ENCODE measurements around the gene GUCY1A2. TPM values are rescaled to one million over a fixed set of nuclear protein-coding genes. Genes with fewer than 3 reads are reported as not detected.

GUCY1A2 gene
- total RNA-seq, 1 experiment from 2014 or later = 0.55 TPM

DNA sequence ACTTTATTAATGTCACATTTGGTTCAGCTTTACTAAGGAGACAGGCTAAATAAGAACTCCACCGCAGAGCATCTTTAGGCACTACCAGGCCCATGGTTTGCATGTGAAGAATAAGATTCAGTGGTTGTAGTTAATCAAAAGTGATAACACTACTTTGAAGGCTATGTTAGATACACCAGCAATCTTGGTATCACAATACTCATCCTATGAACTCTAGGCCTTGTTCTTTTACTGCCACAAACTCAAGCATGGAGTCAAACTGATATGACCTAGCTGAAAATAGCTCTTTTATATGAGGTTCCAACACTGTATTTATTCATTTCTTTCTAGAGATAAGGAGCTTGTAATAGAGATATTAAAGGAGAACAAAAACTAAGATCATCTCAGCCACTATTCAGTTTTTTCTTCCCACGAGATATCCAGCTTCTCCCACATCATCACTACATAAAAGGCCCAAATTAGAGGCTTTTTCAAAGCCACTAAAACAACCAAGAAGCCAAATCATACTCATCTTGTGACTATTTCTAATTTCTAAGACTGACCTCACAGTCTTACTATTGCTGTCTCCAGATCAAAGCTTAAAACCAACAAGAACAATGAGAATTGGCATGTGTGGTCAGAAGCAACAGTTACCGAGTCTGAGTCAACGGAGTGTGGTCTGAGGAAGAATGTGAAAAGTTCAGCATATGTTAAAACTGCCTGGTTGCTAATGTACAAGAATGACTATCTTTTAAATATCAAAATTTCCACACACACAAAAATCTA lies 25.1 kb upstream of the GUCY1A2 start:
- WGBS (ENCODE audit: extremely low coverage, insufficient read length, low lambda C conversion rate) = no CpG with 5 or more reads among the region's 4 CpGs
- H3K23ac ChIP-seq (ENCODE audit: insufficient read length, low read depth, low read length) = no peak overlapping the region
- no peak overlapping the region for H2BK5ac ChIP-seq (ENCODE audit: insufficient read length, low read length)
- H3K4me1 ChIP-seq (ENCODE audit: insufficient read depth, low read length) = no peaks in the 10 kb centered on the region
- Mint-ChIP-seq H3K27me3 (ENCODE audit: low read depth) (no peaks in the 10 kb centered on the region; the same call in 1 of the 2 replicates), H3K9me3 (peaks cover 8 to 13% of the 10 kb centered on the region in 2 experiments), H3K36me3 (ENCODE audit: insufficient read depth in 1 of 3, low read depth in 3 of 3) (peaks cover 0 to 3% (median 0%) of the 10 kb centered on the region in 3 experiments; a peak in 2 of 7 replicates), H3K4me1 (no peaks in the 10 kb centered on the region; a peak in 1 of 4 replicates), H3K4me3 (no peak overlapping the region), H3K27ac (no peak overlapping the region)
- no peak overlapping the region for H3K9ac ChIP-seq (ENCODE audit: extremely low read depth, insufficient read length, low read length)
- TF ChIP-seq, protein P1, sequence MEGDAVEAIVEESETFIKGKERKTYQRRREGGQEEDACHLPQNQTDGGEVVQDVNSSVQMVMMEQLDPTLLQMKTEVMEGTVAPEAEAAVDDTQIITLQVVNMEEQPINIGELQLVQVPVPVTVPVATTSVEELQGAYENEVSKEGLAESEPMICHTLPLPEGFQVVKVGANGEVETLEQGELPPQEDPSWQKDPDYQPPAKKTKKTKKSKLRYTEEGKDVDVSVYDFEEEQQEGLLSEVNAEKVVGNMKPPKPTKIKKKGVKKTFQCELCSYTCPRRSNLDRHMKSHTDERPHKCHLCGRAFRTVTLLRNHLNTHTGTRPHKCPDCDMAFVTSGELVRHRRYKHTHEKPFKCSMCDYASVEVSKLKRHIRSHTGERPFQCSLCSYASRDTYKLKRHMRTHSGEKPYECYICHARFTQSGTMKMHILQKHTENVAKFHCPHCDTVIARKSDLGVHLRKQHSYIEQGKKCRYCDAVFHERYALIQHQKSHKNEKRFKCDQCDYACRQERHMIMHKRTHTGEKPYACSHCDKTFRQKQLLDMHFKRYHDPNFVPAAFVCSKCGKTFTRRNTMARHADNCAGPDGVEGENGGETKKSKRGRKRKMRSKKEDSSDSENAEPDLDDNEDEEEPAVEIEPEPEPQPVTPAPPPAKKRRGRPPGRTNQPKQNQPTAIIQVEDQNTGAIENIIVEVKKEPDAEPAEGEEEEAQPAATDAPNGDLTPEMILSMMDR (conservative IDR thresholded peaks at IDR 0.05) = no peak
- no peaks in the 10 kb centered on the region for H3K9me3 ChIP-seq (ENCODE audit: control insufficient read depth, low read depth, low read length)
- H4K91ac ChIP-seq (ENCODE audit: insufficient read length, low read depth, low read length) = no peak overlapping the region
- DNase-seq = no peak
- no peaks in the 10 kb centered on the region for H3K23me2 ChIP-seq (ENCODE audit: insufficient read length, low read depth, low read length, poor library complexity, severe bottlenecking)
- no peak overlapping the region for H2BK12ac ChIP-seq (ENCODE audit: insufficient read length, low read depth, low read length)
- no peak overlapping the region for H3K14ac ChIP-seq (ENCODE audit: insufficient read depth, low read length)
- no peak overlapping the region for H3K4me2 ChIP-seq (ENCODE audit: insufficient read depth, insufficient read length, low read length)
- H2BK20ac ChIP-seq (ENCODE audit: low read depth, low read length, poor library complexity, severe bottlenecking) = no peak overlapping the region
- no peak overlapping the region for H2BK15ac ChIP-seq (ENCODE audit: low read depth, low read length)
- no peak overlapping the region for H3K18ac ChIP-seq (ENCODE audit: insufficient read length, low read depth, low read length)
- H4K8ac ChIP-seq (replicated peaks; ENCODE audit: insufficient read length, low read depth, low read length) = no peak overlapping the region
- no peaks in the 10 kb centered on the region for H3K79me2 ChIP-seq (ENCODE audit: insufficient read depth, low read length)
- no peak overlapping the region for H2AK5ac ChIP-seq (ENCODE audit: insufficient read length, low read length)
- H3K27me3 ChIP-seq (ENCODE audit: insufficient read depth, low read length) = no peaks in the 10 kb centered on the region
- no peak overlapping the region for H2AFZ ChIP-seq (ENCODE audit: low read length)
- no peak overlapping the region for H3T11ph ChIP-seq (ENCODE audit: low read length)
- H3K27ac ChIP-seq (ENCODE audit: insufficient read length, low read depth, low read length) = no peak overlapping the region
- no peak overlapping the region for H2BK120ac ChIP-seq (ENCODE audit: low read depth, low read length, poor library complexity, severe bottlenecking)
- no peaks in the 10 kb centered on the region for H3K79me1 ChIP-seq (ENCODE audit: insufficient read depth, low read depth, low read length, poor library complexity, severe bottlenecking)
- H4K20me1 ChIP-seq (ENCODE audit: control insufficient read depth, insufficient read depth, insufficient read length) = no peaks in the 10 kb centered on the region
- no peak overlapping the region for H3K4ac ChIP-seq (ENCODE audit: low read depth, low read length)
- H3K56ac ChIP-seq (ENCODE audit: insufficient read length, low read depth, low read length) = no peak overlapping the region
- H4K5ac ChIP-seq (ENCODE audit: insufficient read length, low read depth, low read length) = no peak overlapping the region

All from H9 (cell line).